Liver (tissue), 3 donors: ENCODE results near the gene AMPH.

ENCODE experiments used
- ATF3 ChIP-seq: IDR thresholded peaks from 2 replicates; pipeline ENCODE4 v1.6.1; 2016; ENCODE audit warnings: antibody characterized with exemption
- EGR1 ChIP-seq, 2 donors: IDR thresholded peaks; 2 replicates each; pipeline ENCODE4 v1.6.1; 2016 to 2018; ENCODE audit warnings: antibody characterized with exemption in 2 of 2, low read depth in 2 of 2
- FOXA1 ChIP-seq: IDR thresholded peaks from 2 replicates; pipeline ENCODE4 v1.6.1; 2016; ENCODE audit warnings: antibody characterized with exemption
- HNF4A ChIP-seq, 2 donors: conservative IDR thresholded peaks; 2 replicates each; pipeline ENCODE4 v1.6.1; 2016; ENCODE audit warnings: antibody characterized with exemption in 2 of 2, mild to moderate bottlenecking in 2 of 2
- HNF4G ChIP-seq: IDR thresholded peaks from 2 replicates; pipeline ENCODE4 v1.6.1; 2016; ENCODE audit warnings: antibody characterized with exemption
- RAD21 ChIP-seq, 2 donors: IDR thresholded peaks; 2 replicates each; pipeline ENCODE4 v1.6.1; 2016; ENCODE audit warnings: antibody characterized with exemption in 2 of 2, mild to moderate bottlenecking in 2 of 2
- REST ChIP-seq: IDR thresholded peaks from 2 replicates; pipeline ENCODE4 v1.6.1; 2016; ENCODE audit warnings: antibody characterized with exemption, mild to moderate bottlenecking
- SP1 ChIP-seq: IDR thresholded peaks from 2 replicates; pipeline ENCODE4 v1.6.1; 2018; ENCODE audit warnings: antibody characterized with exemption, mild to moderate bottlenecking
- TAF1 ChIP-seq: conservative IDR thresholded peaks from 2 replicates; pipeline ENCODE4 v1.6.1; 2016; ENCODE audit warnings: antibody characterized with exemption, mild to moderate bottlenecking
- TF ChIP-seq, protein P1 (sequence below): fragments of 150-350 bp; IDR thresholded peaks from 2 replicates; pipeline ENCODE4 v1.5.1; 2017; ENCODE audit warnings: improper control_type of control experiment, low read depth, low read length; ENCODE audit not compliant: missing input control
- TF ChIP-seq, protein P2 (sequence below): IDR thresholded peaks from 2 replicates; pipeline ENCODE4 v1.6.1; 2016; ENCODE audit warnings: antibody characterized with exemption
- donor health status: healthy.
- donor health status: healthy.

DNA sequence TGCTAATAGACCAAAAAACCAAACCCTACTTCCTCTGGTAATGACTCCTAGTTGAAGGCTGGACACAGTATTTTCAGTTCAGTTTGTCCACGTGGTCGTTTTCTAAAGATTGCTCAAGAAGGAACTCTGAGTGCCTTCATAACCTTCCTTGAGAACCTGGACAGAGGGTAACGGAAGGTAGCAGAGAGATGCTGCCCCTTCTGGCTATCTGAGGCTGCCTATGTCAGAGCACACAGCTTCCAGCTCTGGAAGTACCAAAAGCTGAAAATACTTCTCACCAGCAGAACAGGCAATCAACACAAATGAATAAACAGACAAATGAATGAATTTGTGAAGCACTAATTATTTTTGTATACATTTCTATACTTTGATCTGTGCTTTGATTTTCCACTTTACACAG is 85.2 kb downstream of the AMPH start:
- no peak for TF ChIP-seq RAD21 (IDR thresholded peaks at IDR 0.05)
- no peak for TF ChIP-seq SP1
- TF ChIP-seq, protein P1, sequence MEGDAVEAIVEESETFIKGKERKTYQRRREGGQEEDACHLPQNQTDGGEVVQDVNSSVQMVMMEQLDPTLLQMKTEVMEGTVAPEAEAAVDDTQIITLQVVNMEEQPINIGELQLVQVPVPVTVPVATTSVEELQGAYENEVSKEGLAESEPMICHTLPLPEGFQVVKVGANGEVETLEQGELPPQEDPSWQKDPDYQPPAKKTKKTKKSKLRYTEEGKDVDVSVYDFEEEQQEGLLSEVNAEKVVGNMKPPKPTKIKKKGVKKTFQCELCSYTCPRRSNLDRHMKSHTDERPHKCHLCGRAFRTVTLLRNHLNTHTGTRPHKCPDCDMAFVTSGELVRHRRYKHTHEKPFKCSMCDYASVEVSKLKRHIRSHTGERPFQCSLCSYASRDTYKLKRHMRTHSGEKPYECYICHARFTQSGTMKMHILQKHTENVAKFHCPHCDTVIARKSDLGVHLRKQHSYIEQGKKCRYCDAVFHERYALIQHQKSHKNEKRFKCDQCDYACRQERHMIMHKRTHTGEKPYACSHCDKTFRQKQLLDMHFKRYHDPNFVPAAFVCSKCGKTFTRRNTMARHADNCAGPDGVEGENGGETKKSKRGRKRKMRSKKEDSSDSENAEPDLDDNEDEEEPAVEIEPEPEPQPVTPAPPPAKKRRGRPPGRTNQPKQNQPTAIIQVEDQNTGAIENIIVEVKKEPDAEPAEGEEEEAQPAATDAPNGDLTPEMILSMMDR: no peak
- no peak for TF ChIP-seq FOXA1
- TF ChIP-seq HNF4G: no peak
- no peak for TF ChIP-seq TAF1
- TF ChIP-seq, protein P2, sequence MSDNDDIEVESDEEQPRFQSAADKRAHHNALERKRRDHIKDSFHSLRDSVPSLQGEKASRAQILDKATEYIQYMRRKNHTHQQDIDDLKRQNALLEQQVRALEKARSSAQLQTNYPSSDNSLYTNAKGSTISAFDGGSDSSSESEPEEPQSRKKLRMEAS: no peak
- no peak for TF ChIP-seq REST
- TF ChIP-seq HNF4A (conservative IDR thresholded peaks at IDR 0.05): no peak
- no peak for TF ChIP-seq EGR1 (IDR thresholded peaks at IDR 0.05; ENCODE audit: low read depth in 2 of 2)
- no peak for TF ChIP-seq ATF3
